Stimulated activated naive CD4-positive, alpha-beta T cell (primary cell): ENCODE data around the gene NPY5R.

Source experiments
- DNase-seq, 6 experiments: peaks; one replicate each; lab custom pipeline; 2025; lab: John Stamatoyannopoulos, UW

NPY5R gene

DNA sequence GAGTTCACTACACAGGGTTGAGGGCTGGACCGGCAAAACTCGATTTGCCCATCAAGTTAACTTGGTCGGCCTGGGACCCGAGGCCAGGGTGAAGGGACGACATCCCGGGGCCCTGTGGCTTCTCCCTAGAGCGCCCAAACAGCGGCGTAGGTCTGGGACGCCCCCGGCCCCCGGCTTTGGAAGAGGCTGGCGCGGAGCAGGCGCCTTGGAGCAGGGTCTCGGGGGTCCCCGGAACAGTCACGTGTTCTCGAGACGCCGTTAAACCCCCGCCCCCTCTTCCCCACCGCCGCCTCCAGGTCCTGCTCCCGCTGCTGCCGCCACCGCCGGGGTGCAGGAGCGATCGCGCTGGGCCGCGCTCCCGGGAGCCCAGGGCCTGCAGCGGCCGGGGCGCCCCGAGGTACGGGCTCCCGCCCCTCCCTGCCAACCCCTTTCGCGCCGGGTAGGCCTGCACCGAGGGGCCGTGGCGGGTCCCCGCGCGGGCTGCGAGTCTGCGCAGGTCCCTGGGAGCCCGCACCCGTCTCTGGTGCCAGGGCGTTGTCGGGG, at the start of gene NPY5R:
Gene NPY5R, plus strand, starts transcription at position 289 of the 543 bp plus-strand sequence. CDS start 6,382 bp downstream, outside the sequence.
- no peak for DNase-seq

GRCh38 chr4:163295138-163295537, 48.6 kb upstream of the NPY5R start:
- no peak for DNase-seq

GRCh38 chr4:163300445-163300844, 43.2 kb upstream of the NPY5R start:
- DNase-seq: no peak

DNA sequence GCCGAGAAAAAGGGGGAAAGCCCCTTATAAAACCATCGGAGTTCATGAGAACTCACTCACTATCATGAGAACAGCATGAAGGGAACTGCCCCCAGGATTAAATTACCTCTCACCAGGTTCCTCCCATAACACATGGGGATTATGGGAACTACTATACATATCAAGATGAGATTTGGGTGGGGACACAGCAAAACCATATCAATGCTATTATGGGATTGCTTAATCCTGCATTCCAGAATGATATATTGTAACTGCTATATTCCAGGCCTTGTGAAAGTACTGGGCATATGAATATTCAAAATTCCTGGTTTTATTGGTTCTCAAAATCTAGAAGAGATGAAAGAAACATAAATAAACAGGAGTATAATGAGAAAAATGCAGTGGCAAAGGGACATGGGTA, 40.6 kb upstream of the NPY5R start:
- no peak for DNase-seq

DNA sequence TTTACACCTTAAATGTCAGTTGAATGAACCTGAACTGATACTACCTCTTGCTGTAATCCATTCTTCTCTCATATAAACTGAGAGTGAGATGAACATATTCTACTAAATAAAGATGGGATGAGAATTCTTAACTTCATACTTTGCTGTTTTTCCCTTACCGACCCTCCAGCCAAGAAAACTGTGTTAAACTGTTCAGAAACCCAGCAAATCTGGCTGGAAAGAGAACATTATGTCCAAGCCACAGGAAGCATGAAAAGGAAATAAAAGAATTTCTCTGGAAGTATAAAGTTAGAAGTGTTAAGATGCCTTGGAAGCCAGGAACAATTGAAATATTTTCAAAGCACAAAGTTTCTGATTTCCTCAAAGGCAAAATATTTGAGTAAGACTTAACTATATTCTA, 34.2 kb upstream of the NPY5R start:
- DNase-seq: no peak

DNA sequence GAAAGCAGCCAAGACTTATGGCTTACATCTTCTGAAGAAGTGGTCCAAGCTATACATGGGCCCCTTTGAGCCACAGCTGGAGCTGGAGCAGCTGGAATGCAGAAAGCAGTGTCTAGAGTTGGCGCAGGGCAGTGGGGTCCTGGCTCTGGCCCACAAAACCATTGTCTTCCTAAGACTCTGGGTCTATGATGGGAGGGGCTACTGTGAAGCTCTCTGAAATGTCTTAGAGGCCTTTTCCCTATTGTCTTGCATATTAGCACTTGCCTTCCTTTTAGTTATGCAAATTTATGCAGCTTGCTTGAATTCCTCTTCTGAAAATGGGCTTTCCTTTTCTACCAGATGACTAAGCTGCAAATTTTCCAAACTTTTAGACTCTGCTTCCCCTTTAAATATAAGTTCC, 26.6 kb upstream of the NPY5R start:
- no peak for DNase-seq

DNA sequence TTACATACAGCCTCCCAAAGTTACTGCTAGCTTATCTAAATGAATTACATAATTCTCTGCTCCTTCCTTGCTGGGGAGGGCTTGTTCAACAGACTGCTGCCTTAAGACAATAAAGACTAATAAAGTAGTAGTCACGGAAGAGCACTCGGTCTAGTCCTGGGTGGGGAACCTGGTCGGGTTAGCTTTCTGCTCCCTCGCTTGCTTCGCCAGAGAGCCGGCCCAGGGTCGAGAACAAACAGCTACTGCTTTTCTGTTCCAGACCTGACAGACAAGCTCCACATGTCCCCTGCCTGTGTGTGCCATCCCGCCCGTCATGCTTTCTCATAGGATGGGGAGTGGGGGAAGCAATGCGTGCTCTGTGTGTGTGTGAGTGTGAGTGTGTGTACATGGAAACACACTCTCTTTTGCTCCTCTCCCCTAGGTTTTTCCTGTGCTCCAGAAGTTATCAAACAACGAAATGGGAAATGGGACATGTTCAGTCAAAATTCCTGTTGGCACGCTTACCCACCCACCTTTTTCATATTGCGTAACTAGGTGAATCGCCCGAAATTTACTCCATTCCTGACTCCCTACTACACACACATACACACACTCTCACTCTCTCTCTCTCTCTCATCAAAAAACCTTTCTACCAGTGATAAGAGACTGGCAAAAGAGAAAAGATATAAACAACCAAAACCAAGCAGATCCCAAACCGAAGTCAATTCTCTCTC, 12.6 kb upstream of the NPY5R start:
- DNase-seq: no peak

DNA sequence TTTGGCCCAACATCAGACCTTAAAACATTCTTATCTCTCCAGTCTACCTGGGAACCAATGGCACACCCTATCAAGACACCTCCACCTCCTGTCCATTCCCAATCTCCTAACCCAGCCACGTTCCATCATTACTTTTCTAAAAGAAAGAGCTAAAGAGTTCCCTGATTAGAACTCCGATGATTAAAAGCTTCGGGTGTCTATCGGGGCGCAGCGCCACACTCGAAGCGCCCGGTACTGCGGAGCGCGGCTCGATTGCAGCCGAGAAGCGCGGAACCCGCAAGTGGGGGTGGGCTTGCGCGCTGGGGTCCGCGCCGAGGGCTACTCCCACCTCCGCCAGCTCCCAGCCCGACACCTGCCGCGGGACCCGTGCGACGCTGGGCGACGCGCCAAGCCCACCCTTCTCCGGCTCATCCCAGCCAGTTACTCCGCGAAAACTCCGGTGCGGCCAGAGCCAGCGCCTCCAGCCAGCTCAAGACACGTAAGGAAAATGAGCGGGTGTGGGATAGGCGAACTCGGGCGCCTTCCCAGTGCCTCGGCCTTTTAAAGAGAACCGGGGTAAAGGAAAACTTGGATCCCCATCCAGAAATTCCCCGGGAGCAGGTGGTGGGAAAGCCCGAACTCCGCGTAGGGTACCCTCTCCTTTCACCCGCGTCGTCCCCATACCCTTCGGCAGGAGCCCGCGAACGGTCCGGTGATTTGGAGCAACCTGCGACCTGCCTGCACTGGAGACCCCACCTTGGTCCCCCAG, 11.9 kb upstream of the NPY5R start:
- DNase-seq: no peak

DNA sequence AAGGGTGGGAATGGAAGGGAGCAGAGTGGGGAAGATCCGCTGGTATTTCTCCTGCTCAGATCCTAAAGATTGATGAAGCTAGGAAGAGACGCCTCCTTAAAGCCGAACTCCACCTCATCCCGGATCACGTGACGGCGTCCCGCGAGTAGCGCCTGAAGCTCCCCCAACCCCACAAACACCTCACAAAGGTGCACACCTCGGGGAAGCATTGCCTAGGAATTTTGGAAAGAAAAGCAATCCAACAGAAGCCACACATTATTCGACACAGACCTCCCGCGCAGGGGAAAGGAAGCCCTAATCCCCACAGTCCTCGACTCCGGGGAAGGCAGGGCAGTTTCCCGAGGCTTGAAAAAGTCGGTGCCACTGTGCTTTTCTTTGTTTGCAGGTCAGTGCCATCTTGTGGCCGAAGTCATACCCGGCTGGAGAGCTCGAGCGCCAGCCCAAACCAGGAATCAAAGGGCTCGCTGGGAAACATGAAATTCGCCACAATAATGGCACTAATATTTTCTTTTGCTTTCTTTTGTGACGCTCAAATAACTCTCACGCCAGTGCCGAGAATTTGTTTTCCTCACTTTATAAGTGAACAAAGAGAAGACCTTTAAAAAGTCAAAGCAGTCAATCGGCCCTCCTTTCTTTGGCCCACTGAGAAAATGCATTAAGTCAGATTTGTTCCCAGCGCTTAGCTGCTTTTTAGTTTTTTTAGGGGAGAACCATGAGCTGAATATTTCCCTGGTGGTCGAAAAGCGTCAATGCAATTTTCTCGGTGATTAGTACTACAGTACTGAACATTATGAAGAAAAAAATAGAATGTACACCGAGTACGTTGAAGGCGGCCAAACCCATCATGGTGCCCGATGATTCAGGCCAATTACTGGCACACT, 10.9 kb upstream of the NPY5R start, which contains the start of gene NPY1R:
Gene NPY1R, minus strand, starts transcription at position 71 of the 881 bp plus-strand sequence. CDS start 6,042 bp downstream, outside the sequence.
- DNase-seq: peak in 2 of 6 experiments; percentile 4 to 6

DNA sequence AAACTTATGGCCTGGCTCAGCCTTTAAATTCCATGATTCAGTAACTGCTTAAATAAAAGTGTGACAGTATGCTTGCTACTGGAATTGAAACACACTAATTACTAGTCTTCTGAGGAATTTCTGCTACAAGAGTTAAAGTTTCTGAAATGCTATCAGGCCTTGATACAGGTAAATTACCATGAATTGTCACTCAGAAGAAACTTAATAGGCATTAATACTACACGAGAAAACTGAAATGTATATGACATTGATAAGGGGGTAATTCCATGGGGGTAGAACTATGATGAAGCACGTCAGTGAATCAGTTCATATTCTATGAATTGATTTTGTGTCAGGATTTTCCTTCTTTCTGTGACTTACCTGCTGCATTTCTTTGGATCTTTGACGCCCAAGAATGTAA, 8.3 kb upstream of the NPY5R start:
- no peak for DNase-seq

DNA sequence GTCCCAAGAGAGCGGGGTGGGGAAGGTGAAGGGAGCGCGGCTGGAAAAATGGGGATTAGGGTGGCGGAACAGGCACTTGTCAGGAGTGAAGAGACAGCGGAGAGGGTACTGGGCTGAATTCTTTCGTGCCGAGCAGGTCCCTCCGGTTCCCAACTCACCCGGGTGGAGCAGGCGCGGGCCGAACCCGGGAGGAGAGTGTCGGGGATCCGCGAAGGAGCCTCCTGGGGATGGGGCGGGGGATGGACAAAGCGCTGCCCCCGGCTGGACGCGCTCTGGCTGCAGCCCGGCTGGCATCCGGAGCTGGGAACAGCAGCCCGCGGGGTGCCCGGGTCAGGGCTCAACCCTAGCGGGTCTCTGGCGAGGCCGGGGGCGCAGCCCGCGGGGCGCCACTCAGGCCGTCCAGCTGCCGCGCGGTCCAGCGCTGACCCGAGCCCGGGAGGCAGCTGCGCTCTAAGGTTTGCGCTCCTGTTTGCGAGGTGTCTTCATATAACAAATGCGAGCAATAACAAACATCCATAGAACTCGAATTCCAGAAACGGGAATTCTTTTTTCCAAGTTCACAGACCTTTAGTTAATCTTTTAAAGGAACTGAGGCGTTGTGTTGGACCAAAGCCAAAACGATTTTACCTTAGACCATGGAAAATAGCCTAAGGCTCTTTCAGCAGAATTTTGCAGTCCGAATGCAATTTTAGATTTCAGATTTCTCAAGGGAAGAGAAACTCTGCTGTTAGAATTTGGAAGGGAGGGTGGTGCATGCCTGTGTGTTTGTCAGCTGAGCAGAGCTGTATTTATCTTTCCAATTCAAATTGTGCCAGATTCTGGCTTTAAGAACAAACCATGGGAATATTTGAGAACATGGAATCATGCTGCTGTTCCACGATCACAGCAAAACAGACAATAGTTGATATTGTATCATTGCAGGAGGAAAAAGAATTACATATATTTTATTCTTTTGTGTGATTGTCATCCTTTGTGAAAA, 744 bp downstream of the NPY5R start:
- DNase-seq: no peak

GRCh38 chr4:163350672-163351071, 7.0 kb downstream of the NPY5R start:
- no peak for DNase-seq

DNA sequence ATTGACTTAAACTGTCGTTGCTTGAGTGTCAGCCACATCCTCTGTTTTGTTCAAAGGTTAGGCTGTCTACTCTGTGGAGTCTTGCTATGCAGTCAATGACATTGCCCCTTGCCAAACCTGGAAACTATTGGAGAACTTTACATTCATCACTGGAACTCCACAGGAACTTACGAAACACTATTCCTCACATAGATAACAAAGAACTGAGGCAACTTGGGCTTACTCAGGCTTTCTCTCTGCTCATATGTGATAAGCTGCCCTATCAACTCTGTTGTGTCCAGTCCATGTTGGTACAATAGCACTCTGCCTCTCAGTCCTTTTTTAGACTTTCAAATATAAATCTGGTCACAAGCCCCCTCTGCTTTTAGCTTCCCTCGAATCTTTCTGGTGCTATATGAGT, 9.4 kb downstream of the NPY5R start:
- DNase-seq: no peak

- no peak for DNase-seq
Measured at GRCh38 chr4:163356104-163356503, 12.4 kb downstream of the NPY5R start.

- DNase-seq: no peak
Measured at GRCh38 chr4:163367651-163368050, 24.0 kb downstream of the NPY5R start.

- DNase-seq: no peak
Measured at GRCh38 chr4:163372029-163372428, 28.3 kb downstream of the NPY5R start.

DNA sequence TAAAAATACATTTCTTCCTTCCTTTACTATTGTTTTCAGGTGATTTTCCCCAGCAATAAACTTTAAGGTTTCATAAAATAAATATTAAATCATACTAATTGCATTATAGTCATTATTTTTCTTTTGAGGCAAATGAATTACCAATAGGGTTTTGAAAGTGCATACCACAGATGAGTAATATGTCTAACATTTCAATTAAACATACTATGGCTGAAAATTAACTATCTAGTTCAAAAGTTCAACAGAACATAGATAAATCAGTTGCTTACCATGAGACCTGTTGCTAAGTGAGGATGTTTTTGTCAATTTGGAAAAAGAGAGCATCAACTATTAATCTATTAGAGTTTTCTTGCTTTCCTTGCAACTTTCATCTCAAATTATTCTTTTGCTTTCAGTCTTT, 35.0 kb downstream of the NPY5R start:
- no peak for DNase-seq

GRCh38 chr4:163380703-163381102, 37.0 kb downstream of the NPY5R start:
- no peak for DNase-seq

DNA sequence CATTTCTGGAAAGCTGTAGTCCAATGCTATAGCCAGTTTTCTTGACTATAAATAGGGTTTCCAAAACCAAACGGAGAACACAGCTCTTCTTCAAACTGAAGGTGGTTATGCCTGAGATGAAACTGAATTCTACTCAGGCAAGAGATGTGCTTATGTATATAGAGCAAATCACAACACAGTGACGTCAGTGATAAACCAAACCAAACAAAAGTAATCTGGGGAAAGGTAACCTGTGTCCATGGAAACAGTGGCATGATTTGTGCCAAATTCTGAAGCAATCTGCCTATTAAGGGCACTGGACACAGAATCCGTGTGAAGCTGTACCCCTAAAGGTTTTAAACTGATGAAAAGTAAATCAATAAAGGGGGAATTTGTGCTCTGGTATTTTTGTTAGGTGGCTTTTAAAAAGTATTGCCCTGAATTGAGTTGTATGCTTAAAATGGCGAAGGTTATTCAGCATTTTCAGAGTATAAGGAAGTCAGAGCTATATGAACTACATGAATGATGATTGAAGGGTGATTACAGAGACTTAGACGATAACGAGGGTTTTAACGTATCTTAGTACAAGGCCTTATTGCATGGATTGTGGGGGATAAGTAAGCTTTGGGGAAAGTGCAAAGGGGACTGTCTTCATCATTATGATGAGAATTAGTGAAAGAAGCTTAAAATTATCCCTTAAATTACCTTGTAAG, 38.6 kb downstream of the NPY5R start:
- DNase-seq: no peak

DNA sequence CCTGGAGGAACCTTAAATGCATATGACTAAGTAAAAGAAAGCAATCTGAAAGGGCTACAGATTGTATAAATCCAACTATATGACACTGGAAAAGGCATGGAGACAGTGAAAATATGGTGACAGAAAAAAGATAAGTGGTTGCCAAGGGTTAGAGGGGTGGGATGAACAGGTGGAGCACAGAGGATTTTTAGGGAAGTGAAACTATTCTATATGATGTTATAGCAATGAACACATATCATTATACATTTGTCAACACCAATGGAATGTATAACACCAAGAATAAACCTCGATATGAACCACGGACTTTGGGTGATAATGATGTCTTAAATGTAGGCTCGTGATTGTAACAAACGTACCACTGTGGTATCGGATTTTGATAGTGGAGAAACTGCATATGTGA, 40.7 kb downstream of the NPY5R start:
- DNase-seq: no peak
